ENCODE results near the gene FAM209B. TPM values are rescaled to one million over a fixed set of nuclear protein-coding genes. Genes with fewer than 3 reads are reported as not detected.
"Not testable (repeated sequence)": the region's sequence is repeated elsewhere in the genome, so short reads cannot be mapped to it uniquely, and the experiment has no call there.

The FAM209B gene
- total RNA-seq = 2.5 and 2.7 TPM in 2 replicates

- intact Hi-C loops (cut with micrococcal nuclease) = not testable (repeated sequence)
Measured at GRCh38 chr20:56532946-56533345, at the start of gene FAM209B. Gene FAM209B (plus strand): TSS chr20:56533246. CDS start chr20:56533342, 96 bp downstream.

- intact Hi-C loops (cut with micrococcal nuclease) = no loop called here
Measured at GRCh38 chr20:56483970-56484369, 49.1 kb upstream of the FAM209B start.

GRCh38 chr20:56487216-56487615 lies 45.8 kb upstream of the FAM209B start:
- intact Hi-C loops (cut with micrococcal nuclease) = no loop called here

GRCh38 chr20:56488566-56488965 lies 44.5 kb upstream of the FAM209B start:
- intact Hi-C loops (cut with micrococcal nuclease) = no loop called here

- intact Hi-C loops (cut with micrococcal nuclease) = no loop called here
Measured at GRCh38 chr20:56501116-56501515, 31.9 kb upstream of the FAM209B start.

- intact Hi-C loops (cut with micrococcal nuclease) = loop anchor here (1.0 kb wide), 1 partner anchor 104 kb away; no protein-coding TSS in a partner anchor
Measured at GRCh38 chr20:56503916-56504315, 29.1 kb upstream of the FAM209B start.

- intact Hi-C loops (cut with micrococcal nuclease) = loop anchor here (1.0 kb wide), 1 partner anchor 104 kb away; no protein-coding TSS in a partner anchor
Measured at GRCh38 chr20:56504373-56505005, 28.6 kb upstream of the FAM209B start.

- intact Hi-C loops (cut with micrococcal nuclease) = no loop called here
Measured at GRCh38 chr20:56506103-56506502, 26.9 kb upstream of the FAM209B start.

- intact Hi-C loops (cut with micrococcal nuclease) = no loop called here
Measured at GRCh38 chr20:56511926-56512325, 21.1 kb upstream of the FAM209B start.

GRCh38 chr20:56513161-56514150 lies 19.6 kb upstream of the FAM209B start:
- intact Hi-C loops (cut with micrococcal nuclease) = no loop called here

- intact Hi-C loops (cut with micrococcal nuclease) = loop anchor here (1.0 to 5.0 kb wide), 3 partner anchors 116 to 269 kb away; partner anchors contain the start of genes AURKA, CSTF1 and MC3R
Measured at GRCh38 chr20:56516631-56517030, 16.4 kb upstream of the FAM209B start.

- intact Hi-C loops (cut with micrococcal nuclease) = loop anchor here (5.0 kb wide), 1 partner anchor 270 kb away; the partner anchor contains the start of gene MC3R
Measured at GRCh38 chr20:56517211-56517610, 15.8 kb upstream of the FAM209B start.

GRCh38 chr20:56517641-56518040 lies 15.4 kb upstream of the FAM209B start:
- intact Hi-C loops (cut with micrococcal nuclease) = loop anchor here (5.0 kb wide), 1 partner anchor 270 kb away; the partner anchor contains the start of gene MC3R

- intact Hi-C loops (cut with micrococcal nuclease) = loop anchor here (5.0 kb wide), 1 partner anchor 271 kb away; the partner anchor contains the start of gene MC3R
Measured at GRCh38 chr20:56518126-56518525, 14.9 kb upstream of the FAM209B start.

- intact Hi-C loops (cut with micrococcal nuclease) = loop anchor here (5.0 kb wide), 1 partner anchor 272 kb away; the partner anchor contains the start of gene MC3R
Measured at GRCh38 chr20:56518721-56519398, 14.2 kb upstream of the FAM209B start.

GRCh38 chr20:56519551-56519950 lies 13.5 kb upstream of the FAM209B start:
- intact Hi-C loops (cut with micrococcal nuclease) = loop anchor here (5.0 kb wide), 1 partner anchor 272 kb away; the partner anchor contains the start of gene MC3R

GRCh38 chr20:56520180-56520579 lies 12.9 kb upstream of the FAM209B start:
- intact Hi-C loops (cut with micrococcal nuclease) = no loop called here

GRCh38 chr20:56520746-56521354 lies 12.2 kb upstream of the FAM209B start:
- intact Hi-C loops (cut with micrococcal nuclease) = not testable (repeated sequence)

- intact Hi-C loops (cut with micrococcal nuclease) = no loop called here
Measured at GRCh38 chr20:56522311-56522710, 10.7 kb upstream of the FAM209B start.

- intact Hi-C loops (cut with micrococcal nuclease) = not testable (repeated sequence)
Measured at GRCh38 chr20:56524444-56524843, 8.6 kb upstream of the FAM209B start, which contains the start of gene FAM209A. Gene FAM209A (plus strand): TSS chr20:56524744. CDS start chr20:56524809, 65 bp downstream.
